KMS-11 (cell line): Measurements from ENCODE around the gene TMEM209.

Source experiments
- H2AFZ ChIP-seq: fragments of 200-600 bp; sonication (generic); 2 replicates; pipeline ENCODE4 v1.6.1; 2016; ENCODE audit warnings: antibody characterized with exemption, mixed run types, low read depth
- H3K27ac ChIP-seq: fragments of 200-600 bp; sonication (generic); 2 replicates; pipeline ENCODE4 v1.6.1; 2016; ENCODE audit warnings: mild to moderate bottlenecking, mixed run types
- H3K27me3 ChIP-seq: fragments of 200-600 bp; sonication (generic); 2 replicates; pipeline ENCODE4 v1.6.1; 2017; ENCODE audit warnings: mild to moderate bottlenecking, low read depth, mixed run types, moderate library complexity; ENCODE audit not compliant: insufficient read depth
- H3K36me3 ChIP-seq: fragments of 200-600 bp; sonication (generic); 2 replicates; pipeline ENCODE4 v1.6.1; 2017; ENCODE audit warnings: mild to moderate bottlenecking, mixed run types; ENCODE audit not compliant: insufficient read depth
- H3K4me1 ChIP-seq: fragments of 200-600 bp; sonication (generic); 2 replicates; pipeline ENCODE4 v1.6.1; 2016; ENCODE audit warnings: mild to moderate bottlenecking, low read depth, mixed run types; ENCODE audit not compliant: poor library complexity, severe bottlenecking
- H3K4me2 ChIP-seq: fragments of 200-600 bp; sonication (generic); 2 replicates; pipeline ENCODE4 v1.7.0; 2016; ENCODE audit warnings: mild to moderate bottlenecking, mixed run types
- H3K4me3 ChIP-seq: fragments of 200-600 bp; sonication (generic); IDR thresholded peaks from 2 replicates; pipeline ENCODE4 v1.6.1; 2017; ENCODE audit warnings: low read depth, low read length, mixed read lengths; ENCODE audit not compliant: insufficient read depth
- H3K79me2 ChIP-seq: fragments of 200-600 bp; sonication (generic); 2 replicates; pipeline ENCODE4 v1.6.1; 2016; ENCODE audit warnings: low read depth, mixed run types; ENCODE audit not compliant: insufficient read depth
- H3K9ac ChIP-seq: fragments of 200-600 bp; sonication (generic); 2 replicates; pipeline ENCODE4 v1.6.1; 2016; ENCODE audit warnings: mild to moderate bottlenecking, mixed run types
- H4K20me1 ChIP-seq: fragments of 200-600 bp; sonication (generic); 2 replicates; pipeline ENCODE4 v1.6.1; 2016; ENCODE audit warnings: mild to moderate bottlenecking, mixed run types; ENCODE audit not compliant: insufficient read depth
- CTCF ChIP-seq: fragments of 200-600 bp; sonication (generic); conservative IDR thresholded peaks from 2 replicates; pipeline ENCODE4 v1.6.1; 2017; ENCODE audit warnings: low read depth, mild to moderate bottlenecking, antibody characterized with exemption, low read length, moderate library complexity, mixed read lengths

Gene TMEM209

GRCh38 chr7:130134726-130135125, 70.5 kb downstream of the TMEM209 start:
- Histone ChIP-seq H3K27me3 (no peaks in the 10 kb centered on the region), H3K79me2 (no peaks in the 10 kb centered on the region), H3K9ac (no peak overlapping the region), H2AFZ (no peak overlapping the region), H3K36me3 (no peaks in the 10 kb centered on the region), H3K4me3 (no peak overlapping the region), H4K20me1 (no peaks in the 10 kb centered on the region), H3K4me2 (no peak overlapping the region), H3K4me1 (no peaks in the 10 kb centered on the region), H3K27ac (no peak overlapping the region)
- no peak for TF ChIP-seq CTCF

DNA sequence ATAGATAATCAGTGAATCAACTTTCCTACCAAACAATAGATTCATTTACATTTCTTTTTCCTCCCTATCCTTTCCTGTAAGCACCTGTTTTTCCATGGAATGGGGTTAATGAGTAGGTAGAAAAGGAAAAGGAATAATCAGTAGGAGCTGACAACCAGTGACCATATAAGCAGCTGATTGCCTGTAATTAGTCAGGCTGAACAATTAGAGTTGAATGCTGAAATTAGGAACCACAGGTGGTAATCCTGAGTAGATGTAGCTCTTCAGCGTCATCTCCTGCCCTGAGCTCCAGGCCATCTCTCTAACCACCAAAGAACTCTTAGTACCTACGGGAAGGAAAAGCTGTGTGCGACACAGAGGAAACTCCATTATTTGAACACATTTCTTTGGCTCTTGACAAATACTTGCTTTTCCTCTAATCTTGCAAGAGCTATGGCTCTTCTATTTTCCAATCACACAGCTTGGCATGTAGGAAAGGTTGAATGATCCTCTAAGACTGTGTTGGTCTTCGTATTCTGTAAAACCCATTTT, 71.0 kb downstream of the TMEM209 start:
- H2AFZ ChIP-seq = no peak overlapping the region
- TF ChIP-seq CTCF = no peak
- H3K79me2 ChIP-seq = no peaks in the 10 kb centered on the region
- no peaks in the 10 kb centered on the region for H3K36me3 ChIP-seq
- no peak overlapping the region for H3K27ac ChIP-seq
- H3K27me3 ChIP-seq = no peaks in the 10 kb centered on the region
- no peak overlapping the region for H3K4me2 ChIP-seq
- no peak overlapping the region for H3K4me3 ChIP-seq
- H3K9ac ChIP-seq = no peak overlapping the region
- no peaks in the 10 kb centered on the region for H3K4me1 ChIP-seq
- H4K20me1 ChIP-seq = no peaks in the 10 kb centered on the region

DNA sequence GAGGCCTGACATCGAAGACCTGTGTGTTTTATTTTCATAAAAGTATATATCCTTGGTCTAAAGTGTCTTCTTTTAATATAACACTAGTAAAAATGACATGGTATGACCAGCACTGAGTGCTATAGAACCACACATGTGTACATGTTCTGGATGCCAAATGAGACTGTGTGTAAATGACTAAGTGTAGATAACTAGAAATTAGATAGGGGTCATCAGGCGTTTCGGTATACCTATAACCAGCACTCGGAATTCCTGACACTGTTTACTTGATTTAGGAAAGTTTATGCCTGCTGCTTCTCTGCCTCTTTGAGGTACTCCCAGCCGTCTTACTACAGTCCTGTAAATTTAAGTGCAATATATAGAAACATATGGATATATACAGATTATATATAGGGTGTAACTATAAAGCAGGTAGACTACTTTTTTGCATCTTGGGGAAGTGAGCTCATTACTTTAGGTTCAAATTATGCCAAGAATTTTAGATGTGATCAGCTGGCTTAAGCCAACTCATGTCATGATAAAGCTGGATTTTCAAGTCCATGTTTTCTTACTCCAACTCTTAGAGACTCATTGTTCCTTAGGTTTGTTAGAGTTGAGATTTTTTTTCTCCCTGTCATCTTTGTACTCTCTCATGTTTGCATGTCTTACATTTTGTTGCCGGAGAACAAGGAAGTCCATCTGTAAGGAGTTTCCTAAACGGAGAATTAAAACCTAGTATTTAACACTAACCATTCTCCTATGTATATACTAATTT, 72.0 kb downstream of the TMEM209 start:
- no peaks in the 10 kb centered on the region for H3K27me3 ChIP-seq
- TF ChIP-seq CTCF = no peak
- no peak overlapping the region for H2AFZ ChIP-seq
- no peaks in the 10 kb centered on the region for H4K20me1 ChIP-seq
- H3K4me2 ChIP-seq = no peak overlapping the region
- no peaks in the 10 kb centered on the region for H3K36me3 ChIP-seq
- H3K4me3 ChIP-seq = no peak overlapping the region
- H3K79me2 ChIP-seq = no peaks in the 10 kb centered on the region
- no peak overlapping the region for H3K9ac ChIP-seq
- no peaks in the 10 kb centered on the region for H3K4me1 ChIP-seq
- no peak overlapping the region for H3K27ac ChIP-seq

DNA sequence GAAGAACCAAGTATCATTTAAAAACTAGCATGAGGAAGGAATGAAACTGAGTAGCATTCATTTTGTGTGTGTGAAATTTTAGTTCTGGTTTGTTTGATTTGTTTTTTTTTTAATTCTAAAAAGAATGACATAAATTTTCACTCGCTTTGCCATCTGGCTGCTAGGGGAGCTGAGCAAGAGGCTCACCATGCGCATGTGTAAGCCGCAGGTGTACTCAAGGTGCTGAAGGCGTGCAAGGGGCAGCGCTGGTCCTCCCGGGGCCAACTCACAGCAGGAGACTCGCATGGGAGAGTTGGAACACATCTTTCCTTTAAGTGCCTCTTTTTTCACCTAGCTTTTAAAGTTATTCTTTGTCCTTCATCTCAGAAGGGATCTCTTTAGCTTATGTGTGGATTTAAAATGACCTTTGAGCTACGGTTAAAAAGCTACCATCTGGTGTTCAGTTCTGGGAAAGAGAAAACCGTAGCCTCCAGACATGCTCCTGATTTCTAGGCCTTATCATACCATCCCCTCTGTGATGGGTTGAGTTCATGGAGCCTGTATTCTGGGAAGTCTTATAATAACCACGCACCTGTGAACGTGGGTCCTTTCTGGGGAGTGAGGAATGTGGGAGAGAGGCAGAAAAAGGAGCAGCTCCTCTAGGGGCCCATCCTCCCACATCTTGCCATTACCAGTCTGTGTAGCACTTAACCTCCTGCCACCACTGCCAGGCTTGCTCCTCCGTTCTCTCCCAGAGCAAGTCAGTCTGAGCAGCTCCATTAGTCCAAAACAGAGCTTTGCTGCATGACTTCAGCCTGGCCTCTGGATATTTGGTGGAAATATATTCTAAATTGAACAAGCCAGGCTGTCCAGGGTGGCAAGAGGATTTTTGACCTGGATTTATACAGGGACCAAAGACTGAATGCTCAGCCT, 73.0 kb downstream of the TMEM209 start:
- no peak overlapping the region for H3K27ac ChIP-seq
- no peaks in the 10 kb centered on the region for H4K20me1 ChIP-seq
- no peak overlapping the region for H3K4me3 ChIP-seq
- H2AFZ ChIP-seq = no peak overlapping the region
- TF ChIP-seq CTCF = no peak
- no peak overlapping the region for H3K9ac ChIP-seq
- H3K36me3 ChIP-seq = no peaks in the 10 kb centered on the region
- H3K4me2 ChIP-seq = no peak overlapping the region
- no peaks in the 10 kb centered on the region for H3K79me2 ChIP-seq
- no peaks in the 10 kb centered on the region for H3K27me3 ChIP-seq
- no peaks in the 10 kb centered on the region for H3K4me1 ChIP-seq
